ENCODE measurements around the gene TMEM41B.
"Not testable (repeated sequence)": the region's sequence is repeated elsewhere in the genome, so short reads cannot be mapped to it uniquely, and the experiment has no call there.

The TMEM41B gene

GRCh38 chr11:9304178-9304577, 10.2 kb downstream of the TMEM41B start:
- DNase-seq = no peak

GRCh38 chr11:9302448-9302847, 11.9 kb downstream of the TMEM41B start:
- DNase-seq = no peak

- DNase-seq = no peak
These were observed 12.7 kb downstream of the TMEM41B start for GRCh38 chr11:9301720-9302119.

- no peak for DNase-seq
These were observed 20.7 kb downstream of the TMEM41B start for GRCh38 chr11:9293646-9294045.

- no peak for DNase-seq
These were observed 28.4 kb downstream of the TMEM41B start for GRCh38 chr11:9285850-9286587.

GRCh38 chr11:9280655-9281301, 33.6 kb downstream of the TMEM41B start:
- DNase-seq = peak; percentile 36

- DNase-seq = no peak
These were observed 37.2 kb downstream of the TMEM41B start for GRCh38 chr11:9277176-9277575.

GRCh38 chr11:9276571-9276970, 37.8 kb downstream of the TMEM41B start:
- DNase-seq = no peak

- DNase-seq = no peak
These were observed 39.7 kb downstream of the TMEM41B start for GRCh38 chr11:9274499-9275258.

GRCh38 chr11:9273376-9274336, 40.7 kb downstream of the TMEM41B start:
- no peak for DNase-seq

- DNase-seq = no peak
These were observed 44.8 kb downstream of the TMEM41B start for GRCh38 chr11:9269492-9270013.

GRCh38 chr11:9267680-9268079, 46.7 kb downstream of the TMEM41B start:
- DNase-seq = no peak

- no peak for DNase-seq
These were observed 47.5 kb downstream of the TMEM41B start for GRCh38 chr11:9266926-9267325.

GRCh38 chr11:9266132-9266736, 48.2 kb downstream of the TMEM41B start:
- no peak for DNase-seq

GRCh38 chr11:9265211-9266131, 48.9 kb downstream of the TMEM41B start, which contains the start of gene DENND5A:
Gene DENND5A, minus strand, starts transcription at chr11:9265350. Its CDS starts 281 bp downstream, at chr11:9265069.
- DNase-seq = peak; percentile 27

- DNase-seq = no peak
These were observed 49.8 kb downstream of the TMEM41B start for GRCh38 chr11:9264316-9265210.

GRCh38 chr11:9263840-9264315, 50.5 kb downstream of the TMEM41B start:
- DNase-seq = no peak

- not testable (repeated sequence) for DNase-seq
These were observed 53.6 kb downstream of the TMEM41B start for GRCh38 chr11:9260838-9261146.

GRCh38 chr11:9259981-9260837, 54.2 kb downstream of the TMEM41B start:
- no peak for DNase-seq
